Panc1 (cell line): ENCODE measurements around the gene CACNA1D.

ENCODE experiments used
- POLR2AphosphoS5 ChIP-seq: IDR thresholded peaks from 2 replicates; pipeline ENCODE4 v1.6.1; 2012; ENCODE audit warnings: mild to moderate bottlenecking, low read depth, low read length, moderate library complexity
- TCF7L2 ChIP-seq: IDR thresholded peaks from 2 replicates; pipeline ENCODE4 v1.6.1; 2011; ENCODE audit warnings: mild to moderate bottlenecking, low read depth, low read length, inconsistent platforms
- TF ChIP-seq, protein P1 (sequence below): fragments of 450-650 bp; IDR thresholded peaks from 2 replicates; pipeline ENCODE4 v1.5.1; 2017; ENCODE audit warnings: mild to moderate bottlenecking
- TF ChIP-seq, protein P2 (sequence below), 2 experiments: IDR thresholded peaks; 2 replicates each; pipeline ENCODE4 v1.6.1; 2011 to 2012; ENCODE audit warnings: low read depth in 2 of 2, control low read depth in 1 of 2, low read length in 1 of 2, mild to moderate bottlenecking in 1 of 2, moderate library complexity in 1 of 2; ENCODE audit not compliant: insufficient read depth in 1 of 2

DNA sequence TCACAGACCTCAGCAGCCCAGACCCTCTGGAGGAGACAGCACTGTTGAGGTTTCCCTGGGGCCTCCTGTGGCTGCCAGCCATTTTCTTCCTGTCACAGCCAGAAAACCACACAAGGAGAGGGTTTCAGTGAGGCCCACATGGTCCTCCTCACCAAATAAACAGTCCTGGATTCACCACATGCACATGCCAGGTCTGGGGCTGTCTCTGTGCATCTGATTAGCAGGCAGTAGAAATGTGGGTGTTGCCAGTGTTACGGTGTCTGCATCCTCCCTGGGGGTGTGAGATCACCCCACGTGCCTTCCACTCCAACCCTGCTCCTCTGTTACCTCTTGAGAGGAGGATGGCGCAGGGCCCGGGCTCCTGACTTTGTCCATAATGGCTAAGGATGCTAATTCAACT is 211.4 kb downstream of the CACNA1D start:
- TF ChIP-seq, protein P1, sequence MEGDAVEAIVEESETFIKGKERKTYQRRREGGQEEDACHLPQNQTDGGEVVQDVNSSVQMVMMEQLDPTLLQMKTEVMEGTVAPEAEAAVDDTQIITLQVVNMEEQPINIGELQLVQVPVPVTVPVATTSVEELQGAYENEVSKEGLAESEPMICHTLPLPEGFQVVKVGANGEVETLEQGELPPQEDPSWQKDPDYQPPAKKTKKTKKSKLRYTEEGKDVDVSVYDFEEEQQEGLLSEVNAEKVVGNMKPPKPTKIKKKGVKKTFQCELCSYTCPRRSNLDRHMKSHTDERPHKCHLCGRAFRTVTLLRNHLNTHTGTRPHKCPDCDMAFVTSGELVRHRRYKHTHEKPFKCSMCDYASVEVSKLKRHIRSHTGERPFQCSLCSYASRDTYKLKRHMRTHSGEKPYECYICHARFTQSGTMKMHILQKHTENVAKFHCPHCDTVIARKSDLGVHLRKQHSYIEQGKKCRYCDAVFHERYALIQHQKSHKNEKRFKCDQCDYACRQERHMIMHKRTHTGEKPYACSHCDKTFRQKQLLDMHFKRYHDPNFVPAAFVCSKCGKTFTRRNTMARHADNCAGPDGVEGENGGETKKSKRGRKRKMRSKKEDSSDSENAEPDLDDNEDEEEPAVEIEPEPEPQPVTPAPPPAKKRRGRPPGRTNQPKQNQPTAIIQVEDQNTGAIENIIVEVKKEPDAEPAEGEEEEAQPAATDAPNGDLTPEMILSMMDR: no peak
- TF ChIP-seq POLR2AphosphoS5 (no peak), TCF7L2 (no peak)
- TF ChIP-seq, protein P2, sequence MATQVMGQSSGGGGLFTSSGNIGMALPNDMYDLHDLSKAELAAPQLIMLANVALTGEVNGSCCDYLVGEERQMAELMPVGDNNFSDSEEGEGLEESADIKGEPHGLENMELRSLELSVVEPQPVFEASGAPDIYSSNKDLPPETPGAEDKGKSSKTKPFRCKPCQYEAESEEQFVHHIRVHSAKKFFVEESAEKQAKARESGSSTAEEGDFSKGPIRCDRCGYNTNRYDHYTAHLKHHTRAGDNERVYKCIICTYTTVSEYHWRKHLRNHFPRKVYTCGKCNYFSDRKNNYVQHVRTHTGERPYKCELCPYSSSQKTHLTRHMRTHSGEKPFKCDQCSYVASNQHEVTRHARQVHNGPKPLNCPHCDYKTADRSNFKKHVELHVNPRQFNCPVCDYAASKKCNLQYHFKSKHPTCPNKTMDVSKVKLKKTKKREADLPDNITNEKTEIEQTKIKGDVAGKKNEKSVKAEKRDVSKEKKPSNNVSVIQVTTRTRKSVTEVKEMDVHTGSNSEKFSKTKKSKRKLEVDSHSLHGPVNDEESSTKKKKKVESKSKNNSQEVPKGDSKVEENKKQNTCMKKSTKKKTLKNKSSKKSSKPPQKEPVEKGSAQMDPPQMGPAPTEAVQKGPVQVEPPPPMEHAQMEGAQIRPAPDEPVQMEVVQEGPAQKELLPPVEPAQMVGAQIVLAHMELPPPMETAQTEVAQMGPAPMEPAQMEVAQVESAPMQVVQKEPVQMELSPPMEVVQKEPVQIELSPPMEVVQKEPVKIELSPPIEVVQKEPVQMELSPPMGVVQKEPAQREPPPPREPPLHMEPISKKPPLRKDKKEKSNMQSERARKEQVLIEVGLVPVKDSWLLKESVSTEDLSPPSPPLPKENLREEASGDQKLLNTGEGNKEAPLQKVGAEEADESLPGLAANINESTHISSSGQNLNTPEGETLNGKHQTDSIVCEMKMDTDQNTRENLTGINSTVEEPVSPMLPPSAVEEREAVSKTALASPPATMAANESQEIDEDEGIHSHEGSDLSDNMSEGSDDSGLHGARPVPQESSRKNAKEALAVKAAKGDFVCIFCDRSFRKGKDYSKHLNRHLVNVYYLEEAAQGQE (IDR thresholded peaks at IDR 0.05; ENCODE audit: insufficient read depth in 1 of 2, low read depth in 2 of 2, low read length in 1 of 2): no peak
